ENCODE measurements around the gene HAGH. TPM values are rescaled to one million over a fixed set of nuclear protein-coding genes. Genes with fewer than 3 reads are reported as not detected.
A peak's percentile ranks its signal among the peaks of the same experiment; 100 is the strongest.

Gene HAGH
- polyA plus RNA-seq, 2 of the 4 experiments (the other 2 are of a cell fraction) = 34.9 to 66.4 TPM

- Histone ChIP-seq H3K4me2 (peak within 1 kb of the TSS; percentile 98), H3K27ac (peak within 1 kb of the TSS; percentile 95 to 98), H3K4me3 (peak within 1 kb of the TSS; percentile 85), H3K9me3 (no peaks in the 10 kb centered on the region), H3K4me1 (peaks cover 21% of the 10 kb centered on the region)
- FAIRE-seq (no peak), DNase-seq (ENCODE audit: low read depth in 1 of 2, low spot score in 1 of 2) (peak; percentile 70 to 93), ATAC-seq (peak; percentile 52 to 70)
- CTCF ChIA-PET = interaction anchor here (0.7 to 3.5 kb wide), 15 partner anchors 9 to 135 kb away, joined by 3 to 15 read pairs (median 4); partner anchors contain the start of genes IGFALS, MAPK8IP3, NUBP2 and SPSB3
- POLR2A ChIA-PET = interaction anchor here (0.6 to 6.5 kb wide), 5 partner anchors 9 to 95 kb away, joined by 3 to 46 read pairs (median 3); partner anchors contain the start of genes JPT2, NUBP2 and SPSB3
- WGBS (ENCODE audit: missing lambda C conversion rate) = 0% methylated on average over 12 of the region's 108 CpGs
- TF ChIP-seq ZC3H11A (IDR thresholded peaks at IDR 0.05) (no peak), FOXS1 (CRISPR knock-in tag; IDR thresholded peaks at IDR 0.05) (no peak), HOXA7 (CRISPR knock-in tag; IDR thresholded peaks at IDR 0.05) (no peak), HOXB13 (CRISPR knock-in tag; IDR thresholded peaks at IDR 0.05; ENCODE audit: low read depth) (peak; percentile 53; the same call in 1 of the 2 replicates), NFE2L2 (conservative IDR thresholded peaks at IDR 0.05; ENCODE audit: low read length) (no peak), HOXB5 (CRISPR knock-in tag; IDR thresholded peaks at IDR 0.05) (0 out of 2 replicates have a peak, but pooled peaks have one; percentile 68), ZNF302 (CRISPR knock-in tag; IDR thresholded peaks at IDR 0.05) (no peak), MAX (IDR thresholded peaks at IDR 0.05) (peak; percentile 92), POLR2A (IDR thresholded peaks at IDR 0.05; ENCODE audit: low read length) (peak; percentile 88), TP53 (CRISPR knock-in tag; IDR thresholded peaks at IDR 0.05) (no peak), EP300 (IDR thresholded peaks at IDR 0.05) (no peak), CBX2 (IDR thresholded peaks at IDR 0.05; ENCODE audit: borderline replicate concordance, low read depth) (no peak), RARB (CRISPR knock-in tag; IDR thresholded peaks at IDR 0.05) (no peak), CTCF (IDR thresholded peaks at IDR 0.05) (peak; percentile 83), E2F6 (IDR thresholded peaks at IDR 0.05; ENCODE audit: borderline replicate concordance, low read depth) (peak; percentile 73), POLR2AphosphoS2 (conservative IDR thresholded peaks at IDR 0.05; ENCODE audit: low read length) (no peak), KDM5A (IDR thresholded peaks at IDR 0.05) (peak; percentile 91), RCOR1 (IDR thresholded peaks at IDR 0.05; ENCODE audit: low read depth, low read length) (no peak), TFCP2L1 (CRISPR knock-in tag; IDR thresholded peaks at IDR 0.05) (0 out of 2 replicates have a peak, but pooled peaks have one; percentile 12), HDAC2 (IDR thresholded peaks at IDR 0.05) (no peak), KDM1A (IDR thresholded peaks at IDR 0.05; ENCODE audit: low read depth) (no peak), FOSB (CRISPR knock-in tag; IDR thresholded peaks at IDR 0.05) (no peak), PHF8 (IDR thresholded peaks at IDR 0.05; ENCODE audit: borderline replicate concordance, low read depth) (no peak; the same call in 1 of the 2 replicates), CHD4 (IDR thresholded peaks at IDR 0.05; ENCODE audit: borderline replicate concordance) (no peak), BHLHE40 (IDR thresholded peaks at IDR 0.05; ENCODE audit: low read depth, low read length) (peak; percentile 65; the same call in 1 of the 2 replicates), CHD2 (IDR thresholded peaks at IDR 0.05; ENCODE audit: low read length, partially characterized antibody) (peak; percentile 19), EHF (CRISPR knock-in tag; IDR thresholded peaks at IDR 0.05) (no peak), RAD21 (conservative IDR thresholded peaks at IDR 0.05 in 1 of 2, IDR thresholded peaks at IDR 0.05 in 1 of 2) (peak; percentile 42 to 63; a peak in 4 of 5 replicates), CEBPB (IDR thresholded peaks at IDR 0.05) (no peak)
- TF ChIP-seq, protein P1, sequence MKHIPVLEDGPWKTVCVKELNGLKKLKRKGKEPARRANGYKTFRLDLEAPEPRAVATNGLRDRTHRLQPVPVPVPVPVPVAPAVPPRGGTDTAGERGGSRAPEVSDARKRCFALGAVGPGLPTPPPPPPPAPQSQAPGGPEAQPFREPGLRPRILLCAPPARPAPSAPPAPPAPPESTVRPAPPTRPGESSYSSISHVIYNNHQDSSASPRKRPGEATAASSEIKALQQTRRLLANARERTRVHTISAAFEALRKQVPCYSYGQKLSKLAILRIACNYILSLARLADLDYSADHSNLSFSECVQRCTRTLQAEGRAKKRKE (CRISPR knock-in tag; IDR thresholded peaks at IDR 0.05; ENCODE audit: low read depth) = 0 out of 2 replicates have a peak, but pooled peaks have one; percentile 30
- TF ChIP-seq, protein P2, sequence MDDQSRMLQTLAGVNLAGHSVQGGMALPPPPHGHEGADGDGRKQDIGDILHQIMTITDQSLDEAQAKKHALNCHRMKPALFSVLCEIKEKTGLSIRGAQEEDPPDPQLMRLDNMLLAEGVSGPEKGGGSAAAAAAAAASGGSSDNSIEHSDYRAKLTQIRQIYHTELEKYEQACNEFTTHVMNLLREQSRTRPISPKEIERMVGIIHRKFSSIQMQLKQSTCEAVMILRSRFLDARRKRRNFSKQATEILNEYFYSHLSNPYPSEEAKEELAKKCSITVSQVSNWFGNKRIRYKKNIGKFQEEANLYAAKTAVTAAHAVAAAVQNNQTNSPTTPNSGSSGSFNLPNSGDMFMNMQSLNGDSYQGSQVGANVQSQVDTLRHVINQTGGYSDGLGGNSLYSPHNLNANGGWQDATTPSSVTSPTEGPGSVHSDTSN (IDR thresholded peaks at IDR 0.05) = peak; percentile 65; the same call in 1 of the 2 replicates
- TF ChIP-seq, protein P3, sequence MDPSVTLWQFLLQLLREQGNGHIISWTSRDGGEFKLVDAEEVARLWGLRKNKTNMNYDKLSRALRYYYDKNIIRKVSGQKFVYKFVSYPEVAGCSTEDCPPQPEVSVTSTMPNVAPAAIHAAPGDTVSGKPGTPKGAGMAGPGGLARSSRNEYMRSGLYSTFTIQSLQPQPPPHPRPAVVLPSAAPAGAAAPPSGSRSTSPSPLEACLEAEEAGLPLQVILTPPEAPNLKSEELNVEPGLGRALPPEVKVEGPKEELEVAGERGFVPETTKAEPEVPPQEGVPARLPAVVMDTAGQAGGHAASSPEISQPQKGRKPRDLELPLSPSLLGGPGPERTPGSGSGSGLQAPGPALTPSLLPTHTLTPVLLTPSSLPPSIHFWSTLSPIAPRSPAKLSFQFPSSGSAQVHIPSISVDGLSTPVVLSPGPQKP (IDR thresholded peaks at IDR 0.05; ENCODE audit: low read depth, low read length) = 0 out of 2 replicates have a peak, but pooled peaks have one; percentile 6
- TF ChIP-seq, protein P4, sequence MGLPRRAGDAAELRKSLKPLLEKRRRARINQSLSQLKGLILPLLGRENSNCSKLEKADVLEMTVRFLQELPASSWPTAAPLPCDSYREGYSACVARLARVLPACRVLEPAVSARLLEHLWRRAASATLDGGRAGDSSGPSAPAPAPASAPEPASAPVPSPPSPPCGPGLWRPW (IDR thresholded peaks at IDR 0.05) = no peak
- TF ChIP-seq, protein P5, sequence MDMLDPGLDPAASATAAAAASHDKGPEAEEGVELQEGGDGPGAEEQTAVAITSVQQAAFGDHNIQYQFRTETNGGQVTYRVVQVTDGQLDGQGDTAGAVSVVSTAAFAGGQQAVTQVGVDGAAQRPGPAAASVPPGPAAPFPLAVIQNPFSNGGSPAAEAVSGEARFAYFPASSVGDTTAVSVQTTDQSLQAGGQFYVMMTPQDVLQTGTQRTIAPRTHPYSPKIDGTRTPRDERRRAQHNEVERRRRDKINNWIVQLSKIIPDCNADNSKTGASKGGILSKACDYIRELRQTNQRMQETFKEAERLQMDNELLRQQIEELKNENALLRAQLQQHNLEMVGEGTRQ (IDR thresholded peaks at IDR 0.05) = no peak
Observed at GRCh38 chr16:1772908-1773702, 53.5 kb downstream of the HAGH start, which contains the start of gene MRPS34. Gene MRPS34, minus strand, starts transcription at chr16:1773134. Its CDS starts 15 bp downstream, at chr16:1773119.
